OCI-LY7 (cell line): ENCODE results near the gene FAM107B. TPM values are rescaled to one million over a fixed set of nuclear protein-coding genes. Genes with fewer than 3 reads are reported as not detected.

Experiments
- BruUV-seq: library from RNA; stranded (reverse); fragments of 400-500 nt; replicated peaks from 2 replicates; lab custom pipeline; 2021; lab: Mats Ljungman, UMichigan
- CTCF ChIA-PET: fragments of 300-600 bp; sonication (Branson Sonifier 250); formaldehyde crosslinking; loops from one replicate; lab custom pipeline; 2022; ENCODE audit warnings: antibody characterized with exemption; ENCODE audit not compliant: unreplicated experiment; lab: Charles Lee
- POLR2A ChIA-PET: fragments of 300-600 bp; sonication (Branson Sonifier 250); formaldehyde crosslinking; loops from one replicate; lab custom pipeline; 2022; ENCODE audit warnings: antibody characterized with exemption; lab: Charles Lee
- DNase-seq: peaks from one replicate; pipeline ENCODE4 v3.0.0-alpha.2; 2015; ENCODE audit warnings: low spot score
- H2AFZ ChIP-seq: fragments of 200-600 bp; sonication (generic), shearing (Covaris generic); 2 replicates; pipeline ENCODE4 v1.6.1; 2014; ENCODE audit warnings: mild to moderate bottlenecking, antibody characterized with exemption, low read length, moderate library complexity
- H3K27ac ChIP-seq: fragments of 200-600 bp; sonication (generic); 2 replicates; pipeline ENCODE4 v1.5.1; 2014; ENCODE audit warnings: mixed run types, low read depth, mild to moderate bottlenecking, moderate library complexity, low read length, inconsistent platforms; ENCODE audit not compliant: poor library complexity, severe bottlenecking
- H3K36me3 ChIP-seq: fragments of 200-600 bp; sonication (generic); 2 replicates; pipeline ENCODE4 v1.6.1; 2014; ENCODE audit warnings: mild to moderate bottlenecking, antibody characterized with exemption, low read length, moderate library complexity, mixed read lengths; ENCODE audit not compliant: insufficient read depth
- H3K4me1 ChIP-seq: fragments of 200-600 bp; sonication (generic); 2 replicates; pipeline ENCODE4 v1.5.1; 2014; ENCODE audit warnings: mild to moderate bottlenecking, low read length; ENCODE audit not compliant: insufficient read depth, poor library complexity, severe bottlenecking
- H3K4me2 ChIP-seq: fragments of 200-600 bp; sonication (generic); 2 replicates; pipeline ENCODE4 v1.6.1; 2014; ENCODE audit warnings: mild to moderate bottlenecking, low read length
- H3K4me3 ChIP-seq: fragments of 200-600 bp; sonication (generic); 2 replicates; pipeline ENCODE4 v1.5.1; 2014; ENCODE audit warnings: mild to moderate bottlenecking, low read depth, low read length; ENCODE audit not compliant: poor library complexity, severe bottlenecking
- H3K79me2 ChIP-seq: fragments of 200-600 bp; sonication (generic); 2 replicates; pipeline ENCODE4 v1.6.1; 2016; ENCODE audit warnings: low read depth, mild to moderate bottlenecking, low read length, moderate library complexity, mixed read lengths; ENCODE audit not compliant: insufficient read depth
- H3K9me2 ChIP-seq: fragments of 200-600 bp; sonication (generic); 2 replicates; pipeline ENCODE4 v1.6.1; 2016; ENCODE audit warnings: mild to moderate bottlenecking, low read length, mixed read lengths; ENCODE audit not compliant: insufficient read depth
- H3K9me3 ChIP-seq: fragments of 200-600 bp; sonication (generic); 2 replicates; pipeline ENCODE4 v1.6.1; 2014; ENCODE audit warnings: mild to moderate bottlenecking, mixed run types, low read length, mixed read lengths
- H4K20me1 ChIP-seq: fragments of 200-600 bp; sonication (generic); 2 replicates; pipeline ENCODE4 v1.6.1; 2014; ENCODE audit warnings: mild to moderate bottlenecking, antibody characterized with exemption, low read length, moderate library complexity, mixed read lengths; ENCODE audit not compliant: insufficient read depth
- CTCF ChIP-seq: fragments of 200-600 bp; sonication (generic); conservative IDR thresholded peaks from 2 replicates; pipeline ENCODE4 v1.5.1; 2014; ENCODE audit warnings: mild to moderate bottlenecking, antibody characterized with exemption, low read length, moderate library complexity, mixed read lengths
- EZH2phosphoT487 ChIP-seq: fragments of 200-600 bp; sonication (generic); IDR thresholded peaks from 2 replicates; pipeline ENCODE4 v1.6.1; 2018; ENCODE audit warnings: low read depth, borderline replicate concordance, mild to moderate bottlenecking, mixed run types, antibody characterized with exemption, low read length, moderate library complexity, mixed read lengths
- intact Hi-C: fragments of 100-400 bp; cut with micrococcal nuclease; formaldehyde crosslinking; loops from one replicate; pipeline ENCODE4 v1.10.0; 2022; ENCODE audit not compliant: unreplicated experiment
- total RNA-seq, 2 experiments: library from RNA; depleted of rRNA in 1 of 2; stranded (reverse); fragments of >200 nt in 1 of 2; shearing (Covaris generic) in 1 of 2; gene quantifications; 2 replicates each; pipeline ENCODE4 v1.2.3, GENCODE V29; 2014 to 2022

Gene FAM107B
- total RNA-seq, 2 experiments from 2014 or later = 114 to 398 TPM

- DNase-seq = no peak
- TF ChIP-seq EZH2phosphoT487 = no peak
- TF ChIP-seq CTCF = no peak
- H3K27ac ChIP-seq = no peak overlapping the region
- H3K9me3 ChIP-seq = peaks cover 37% of the 10 kb centered on the region
- H3K4me2 ChIP-seq = no peak overlapping the region
- H3K36me3 ChIP-seq = peaks cover 20% of the 10 kb centered on the region
- H3K4me3 ChIP-seq = no peak overlapping the region
- no TSS peak for BruUV-seq
- no peaks in the 10 kb centered on the region for H3K79me2 ChIP-seq
- H4K20me1 ChIP-seq = no peaks in the 10 kb centered on the region
- no peak overlapping the region for H2AFZ ChIP-seq
- intact Hi-C loops = no loop called here
- ChIA-PET CTCF (no interaction called here), POLR2A (no interaction called here)
- peaks cover 17% of the 10 kb centered on the region for H3K4me1 ChIP-seq
- H3K9me2 ChIP-seq = no peaks in the 10 kb centered on the region
Observed at GRCh38 chr10:14665304-14665703, 109.4 kb downstream of the FAM107B start.

DNA sequence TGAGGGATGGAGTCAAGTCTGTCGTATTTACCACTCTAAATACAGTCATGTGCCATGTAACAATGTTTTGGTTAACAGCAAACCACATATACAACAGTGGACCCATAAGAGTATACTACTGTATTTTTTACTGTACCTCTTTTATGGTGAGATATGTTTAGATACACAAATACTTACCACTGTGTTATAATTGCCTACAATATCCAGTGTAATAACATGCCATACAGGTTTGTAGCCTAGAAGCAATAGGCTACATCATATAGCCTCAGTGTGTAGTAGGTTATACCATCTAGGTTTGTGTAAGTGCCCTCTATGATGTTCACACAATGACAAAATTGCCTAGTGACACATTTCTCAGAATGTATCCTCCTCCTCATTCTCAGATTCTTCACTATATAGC lies 110.4 kb downstream of the FAM107B start:
- Histone ChIP-seq H3K36me3 (peaks cover 20% of the 10 kb centered on the region), H3K79me2 (no peaks in the 10 kb centered on the region), H3K9me2 (no peaks in the 10 kb centered on the region), H3K27ac (no peak overlapping the region), H3K4me2 (no peak overlapping the region), H2AFZ (no peak overlapping the region), H3K4me3 (no peak overlapping the region), H4K20me1 (no peaks in the 10 kb centered on the region), H3K4me1 (peaks cover 27% of the 10 kb centered on the region), H3K9me3 (peaks cover 37% of the 10 kb centered on the region)
- no TSS peak for BruUV-seq
- intact Hi-C loops = no loop called here
- ChIA-PET POLR2A (interaction anchor here (0.7 kb wide), 1 partner anchor 22 kb away, joined by 4 read pairs; no protein-coding TSS in a partner anchor), CTCF (no interaction called here)
- no peak for DNase-seq
- no peak for TF ChIP-seq CTCF
- TF ChIP-seq EZH2phosphoT487 = no peak

- Histone ChIP-seq H3K4me1 (peaks cover 52% of the 10 kb centered on the region), H3K27ac (peak overlapping the region; percentile 96), H3K4me3 (no peak overlapping the region), H3K36me3 (peaks cover 20% of the 10 kb centered on the region), H4K20me1 (no peaks in the 10 kb centered on the region), H2AFZ (no peak overlapping the region), H3K79me2 (no peaks in the 10 kb centered on the region), H3K9me2 (no peaks in the 10 kb centered on the region), H3K4me2 (no peak overlapping the region), H3K9me3 (peaks cover 35% of the 10 kb centered on the region)
- ChIA-PET CTCF (no interaction called here), POLR2A (no interaction called here)
- intact Hi-C loops = no loop called here
- no TSS peak for BruUV-seq
- TF ChIP-seq EZH2phosphoT487 = no peak
- TF ChIP-seq CTCF = no peak
- DNase-seq = no peak
Observed at GRCh38 chr10:14661818-14662217, 112.9 kb downstream of the FAM107B start.
